NCI-H2196 (cell line): Measurements from ENCODE around the gene TIMM23B.
"Not testable (repeated sequence)": the region's sequence is repeated elsewhere in the genome, so short reads cannot be mapped to it uniquely, and the experiment has no call there.

Experiments used
- DNase-seq: peaks from one replicate; lab custom pipeline; 2025; ENCODE audit not compliant: unreplicated experiment; lab: John Stamatoyannopoulos, UW

Gene TIMM23B

GRCh38 chr10:49941447-49942338 is at the start of gene TIMM23B, which contains the start of gene PARG:
Gene TIMM23B (plus strand): TSS chr10:49942053. CDS start chr10:49942195, 142 bp downstream.
Gene PARG (minus strand): TSS chr10:49942027. CDS start chr10:49941725, 302 bp downstream.
- peak; percentile 64 for DNase-seq

- DNase-seq, result not testable (repeated sequence)
These were observed 41.9 kb upstream of the TIMM23B start for GRCh38 chr10:49899999-49900398.

- not testable (repeated sequence) for DNase-seq
These were observed 41.4 kb upstream of the TIMM23B start for GRCh38 chr10:49900406-49900805.

GRCh38 chr10:49903829-49904228 is 38.0 kb upstream of the TIMM23B start:
- DNase-seq, result not testable (repeated sequence)

GRCh38 chr10:49908290-49909080 is 33.4 kb upstream of the TIMM23B start:
- not testable (repeated sequence) for DNase-seq

- DNase-seq, result not testable (repeated sequence)
These were observed 31.6 kb upstream of the TIMM23B start for GRCh38 chr10:49910295-49910694.

- not testable (repeated sequence) for DNase-seq
These were observed 25.4 kb upstream of the TIMM23B start for GRCh38 chr10:49916451-49916850.

- DNase-seq, result not testable (repeated sequence)
These were observed 23.9 kb upstream of the TIMM23B start for GRCh38 chr10:49917927-49918326.

- DNase-seq, result not testable (repeated sequence)
These were observed 19.8 kb upstream of the TIMM23B start for GRCh38 chr10:49922041-49922440.

GRCh38 chr10:49923572-49923971 is 18.3 kb upstream of the TIMM23B start:
- DNase-seq, result not testable (repeated sequence)

GRCh38 chr10:49931276-49931675 is 10.6 kb upstream of the TIMM23B start:
- DNase-seq, result not testable (repeated sequence)

- DNase-seq, result not testable (repeated sequence)
These were observed 9.7 kb upstream of the TIMM23B start for GRCh38 chr10:49931959-49932728.

GRCh38 chr10:49942339-49942705 is 469 bp downstream of the TIMM23B start:
- not testable (repeated sequence) for DNase-seq

GRCh38 chr10:49943607-49944006 is 1.8 kb downstream of the TIMM23B start:
- not testable (repeated sequence) for DNase-seq

GRCh38 chr10:49948142-49948541 is 6.3 kb downstream of the TIMM23B start:
- DNase-seq, result not testable (repeated sequence)

GRCh38 chr10:49948737-49949136 is 6.9 kb downstream of the TIMM23B start:
- DNase-seq, result not testable (repeated sequence)

- not testable (repeated sequence) for DNase-seq
These were observed 10.2 kb downstream of the TIMM23B start for GRCh38 chr10:49952006-49952405.

GRCh38 chr10:49953122-49953521 is 11.3 kb downstream of the TIMM23B start:
- not testable (repeated sequence) for DNase-seq

GRCh38 chr10:49970331-49970857 is 28.5 kb downstream of the TIMM23B start:
- not testable (repeated sequence) for DNase-seq

GRCh38 chr10:49971466-49971865 is 29.6 kb downstream of the TIMM23B start:
- not testable (repeated sequence) for DNase-seq
